SK-N-MC (cell line): Measurements from ENCODE around the gene SIAH3.
"Not testable (repeated sequence)": the region's sequence is repeated elsewhere in the genome, so short reads cannot be mapped to it uniquely, and the experiment has no call there.

Experiments
- DNase-seq: peaks from one replicate; pipeline ENCODE4 v3.0.0-alpha.2; 2011; ENCODE audit warnings: low read depth, low spot score
- H3K27ac ChIP-seq: fragments of 200-600 bp; sonication (generic); 2 replicates; pipeline ENCODE4 v1.5.1; 2016; ENCODE audit warnings: mixed run types
- H3K36me3 ChIP-seq: fragments of 200-600 bp; sonication (generic); 2 replicates; pipeline ENCODE4 v1.6.1; 2017; ENCODE audit warnings: antibody characterized with exemption, low read length, mixed read lengths; ENCODE audit not compliant: insufficient read depth
- H3K4me3 ChIP-seq: fragments of 200-600 bp; sonication (generic); 2 replicates; pipeline ENCODE4 v1.5.1; 2016
- H3K9ac ChIP-seq: fragments of 200-600 bp; sonication (generic); 2 replicates; pipeline ENCODE4 v1.8.0; 2017; ENCODE audit warnings: mixed run types, mixed read lengths; ENCODE audit not compliant: insufficient read length
- H3K9me3 ChIP-seq: fragments of 200-600 bp; sonication (generic); 2 replicates; pipeline ENCODE4 v1.6.1; 2017; ENCODE audit warnings: low read depth, mild to moderate bottlenecking, antibody characterized with exemption, low read length, moderate library complexity, mixed read lengths
- EZH2 ChIP-seq: fragments of 200-600 bp; sonication (generic); IDR thresholded peaks from one replicate; pipeline ENCODE4 v1.6.1; 2017; ENCODE audit warnings: antibody characterized with exemption
- FOXP2 ChIP-seq: optimal IDR thresholded peaks from 2 replicates; pipeline ENCODE3; 2011; ENCODE audit warnings: mild to moderate bottlenecking, moderate library complexity; ENCODE audit not compliant: insufficient read depth; ENCODE audit errors: extremely low read length, control extremely low read depth
- POLR2AphosphoS5 ChIP-seq: IDR thresholded peaks from 2 replicates; pipeline ENCODE4 v1.6.1; 2012; ENCODE audit warnings: mild to moderate bottlenecking, low read depth, low read length, borderline replicate concordance

The SIAH3 gene

GRCh38 chr13:45776748-45777147 lies 74.8 kb downstream of the SIAH3 start:
- Histone ChIP-seq H3K4me3 (no peak overlapping the region), H3K27ac (no peak overlapping the region), H3K36me3 (no peaks in the 10 kb centered on the region), H3K9me3 (no peaks in the 10 kb centered on the region), H3K9ac (no peak overlapping the region)
- no peak for DNase-seq
- TF ChIP-seq EZH2, result no peak
- TF ChIP-seq FOXP2, result no peak
- TF ChIP-seq POLR2AphosphoS5, result no peak

GRCh38 chr13:45775401-45775963 lies 76.1 kb downstream of the SIAH3 start:
- no peaks in the 10 kb centered on the region for H3K36me3 ChIP-seq
- no peak for TF ChIP-seq POLR2AphosphoS5
- TF ChIP-seq FOXP2, result no peak
- no peak for TF ChIP-seq EZH2
- no peak for DNase-seq
- no peaks in the 10 kb centered on the region for H3K9me3 ChIP-seq
- no peak overlapping the region for H3K4me3 ChIP-seq
- H3K27ac ChIP-seq, result no peak overlapping the region
- no peak overlapping the region for H3K9ac ChIP-seq

DNA sequence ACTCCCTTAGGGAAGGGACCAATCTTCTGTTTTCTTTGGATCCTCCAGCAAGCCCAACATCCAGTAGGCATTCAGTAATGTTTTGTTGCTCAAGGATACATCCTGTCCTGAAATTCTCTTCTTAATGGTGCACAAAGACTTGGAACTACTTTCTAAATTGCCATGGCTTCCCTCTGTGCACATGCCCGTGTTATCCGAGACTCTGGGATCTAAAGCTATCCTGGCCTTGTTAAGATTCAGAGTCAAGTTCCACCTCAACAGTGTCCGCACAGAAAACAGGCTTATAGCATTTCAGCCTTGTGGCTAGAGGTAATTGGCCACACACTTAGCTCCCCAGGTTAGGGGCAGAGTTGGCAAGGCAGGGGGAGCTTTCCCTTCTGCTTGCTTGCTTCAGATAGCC lies 77.6 kb downstream of the SIAH3 start:
- H3K36me3 ChIP-seq, result no peaks in the 10 kb centered on the region
- TF ChIP-seq FOXP2 (no peak), POLR2AphosphoS5 (no peak), EZH2 (no peak)
- no peak for DNase-seq
- no peak overlapping the region for H3K4me3 ChIP-seq
- H3K27ac ChIP-seq, result no peak overlapping the region
- no peak overlapping the region for H3K9ac ChIP-seq
- no peaks in the 10 kb centered on the region for H3K9me3 ChIP-seq

GRCh38 chr13:45773236-45773635 lies 78.3 kb downstream of the SIAH3 start:
- H3K4me3 ChIP-seq, result no peak overlapping the region
- H3K36me3 ChIP-seq, result no peaks in the 10 kb centered on the region
- H3K9me3 ChIP-seq, result no peaks in the 10 kb centered on the region
- TF ChIP-seq EZH2 (no peak), POLR2AphosphoS5 (no peak), FOXP2 (no peak)
- no peak for DNase-seq
- H3K27ac ChIP-seq, result no peak overlapping the region
- H3K9ac ChIP-seq, result no peak overlapping the region

- H3K4me3 ChIP-seq, result no peak overlapping the region
- no peak for TF ChIP-seq POLR2AphosphoS5
- no peak for TF ChIP-seq EZH2
- TF ChIP-seq FOXP2, result no peak
- H3K27ac ChIP-seq, result no peak overlapping the region
- no peak overlapping the region for H3K9ac ChIP-seq
- no peak for DNase-seq
- no peaks in the 10 kb centered on the region for H3K36me3 ChIP-seq
- no peaks in the 10 kb centered on the region for H3K9me3 ChIP-seq
Observed at GRCh38 chr13:45770886-45771285, 80.7 kb downstream of the SIAH3 start.

DNA sequence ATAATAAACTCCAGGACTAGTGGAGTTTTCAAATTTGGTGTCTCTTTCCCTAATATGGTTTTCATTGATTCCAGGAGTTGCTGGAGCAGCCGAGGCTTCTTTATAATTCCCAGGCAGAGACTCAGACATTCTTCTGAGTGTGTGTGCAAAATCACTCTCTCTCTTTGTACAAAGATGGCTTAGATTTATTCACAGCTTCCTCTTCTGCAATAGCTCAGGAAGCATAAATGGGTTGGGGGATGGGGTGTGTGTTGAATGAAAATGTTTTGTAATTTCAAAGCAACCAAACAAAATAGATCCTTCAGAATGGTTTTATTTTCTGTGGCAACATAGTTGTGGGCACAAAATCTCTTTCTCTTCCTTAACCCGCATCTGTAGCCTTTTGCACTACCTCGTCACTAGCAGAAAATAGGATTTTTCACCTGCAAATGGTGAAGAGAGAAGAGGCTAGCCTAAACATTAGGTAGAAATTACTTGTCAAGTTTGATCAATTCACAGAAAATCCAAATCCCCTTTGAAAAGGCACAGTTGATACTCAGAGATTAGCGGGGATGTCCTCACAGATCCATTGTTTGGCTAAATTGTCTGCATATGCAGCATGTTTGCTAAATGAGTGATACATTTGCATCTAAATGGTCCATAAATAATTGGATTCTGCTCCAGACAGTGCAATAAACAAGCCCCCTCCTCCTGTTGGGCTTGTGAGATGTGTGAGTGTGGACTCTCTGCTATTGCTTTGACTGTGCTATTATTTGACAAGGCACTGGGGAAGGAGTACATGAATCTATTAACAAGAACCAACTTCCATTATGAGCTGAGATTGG lies 82.7 kb downstream of the SIAH3 start:
- DNase-seq, result peak; percentile 66
- no peak for TF ChIP-seq POLR2AphosphoS5
- TF ChIP-seq FOXP2, result no peak
- no peak for TF ChIP-seq EZH2
- peak overlapping the region; percentile 94 for H3K27ac ChIP-seq
- peak overlapping the region; percentile 70 for H3K4me3 ChIP-seq
- peak overlapping the region; percentile 52 for H3K9ac ChIP-seq
- H3K9me3 ChIP-seq, result no peaks in the 10 kb centered on the region
- H3K36me3 ChIP-seq, result no peaks in the 10 kb centered on the region

GRCh38 chr13:45765464-45765863 lies 86.1 kb downstream of the SIAH3 start:
- H3K36me3 ChIP-seq, result no peaks in the 10 kb centered on the region
- no peak overlapping the region for H3K4me3 ChIP-seq
- H3K27ac ChIP-seq, result no peak overlapping the region
- H3K9ac ChIP-seq, result no peak overlapping the region
- H3K9me3 ChIP-seq, result no peaks in the 10 kb centered on the region
- TF ChIP-seq FOXP2 (no peak), EZH2 (no peak), POLR2AphosphoS5 (no peak)
- DNase-seq, result no peak

- H3K9me3 ChIP-seq, result no peaks in the 10 kb centered on the region
- no peak overlapping the region for H3K9ac ChIP-seq
- H3K36me3 ChIP-seq, result no peaks in the 10 kb centered on the region
- no peak for DNase-seq
- H3K4me3 ChIP-seq, result no peak overlapping the region
- TF ChIP-seq POLR2AphosphoS5 (no peak), EZH2 (no peak), FOXP2 (no peak)
- no peak overlapping the region for H3K27ac ChIP-seq
Observed at GRCh38 chr13:45763419-45763818, 88.1 kb downstream of the SIAH3 start.

GRCh38 chr13:45757589-45757988 lies 94.0 kb downstream of the SIAH3 start:
- H3K27ac ChIP-seq, H3K9ac ChIP-seq, DNase-seq, H3K9me3 ChIP-seq, H3K36me3 ChIP-seq, H3K4me3 ChIP-seq: not testable (repeated sequence)

DNA sequence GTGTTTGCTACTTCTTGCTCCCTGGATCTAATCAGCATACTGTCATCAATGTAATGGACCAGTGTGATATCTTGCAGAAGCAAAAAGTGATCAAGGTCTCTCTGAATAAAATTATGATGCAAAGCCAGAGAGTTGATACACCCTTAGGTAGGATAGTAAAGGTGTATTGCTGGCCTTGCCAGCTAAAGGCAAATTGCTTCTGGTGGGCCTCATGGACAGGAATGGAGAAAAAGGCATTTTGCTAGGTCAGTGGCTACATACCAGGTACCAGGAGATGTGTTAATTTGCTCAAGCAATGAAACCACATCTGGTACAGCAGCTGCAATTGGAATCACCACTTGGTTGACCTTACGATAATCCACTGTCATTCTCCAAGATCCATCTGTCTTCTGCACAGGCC lies 95.1 kb downstream of the SIAH3 start:
- not testable (repeated sequence) for H3K9ac ChIP-seq, H3K36me3 ChIP-seq, H3K4me3 ChIP-seq, H3K9me3 ChIP-seq, H3K27ac ChIP-seq, DNase-seq
